RWPE1 (cell line): ENCODE results near the gene AFTPH.

Experiments
- CTCF ChIA-PET: fragments of 350-600 bp; sonication (Branson Sonifier 250); formaldehyde crosslinking; extraction: SDS; loops from one replicate; lab custom pipeline; 2021; lab: Yijun Ruan, JAX
- POLR2A ChIA-PET: fragments of 400-600 bp; formaldehyde crosslinking; extraction: SDS; loops from one replicate; lab custom pipeline; 2020; ENCODE audit warnings: antibody characterized with exemption; ENCODE audit not compliant: low non-redundant PET; lab: Yijun Ruan, JAX
- DNase-seq: peaks from one replicate; pipeline ENCODE4 v3.0.0; 2012; ENCODE audit warnings: low spot score
- H3K27ac ChIP-seq: fragments of 450-650 bp; 2 replicates; pipeline ENCODE4 v1.5.1; 2017
- CTCF ChIP-seq: fragments of 450-650 bp; conservative IDR thresholded peaks from 2 replicates; pipeline ENCODE4 v1.5.1; 2017; ENCODE audit warnings: low read depth, mild to moderate bottlenecking

The AFTPH gene

DNA sequence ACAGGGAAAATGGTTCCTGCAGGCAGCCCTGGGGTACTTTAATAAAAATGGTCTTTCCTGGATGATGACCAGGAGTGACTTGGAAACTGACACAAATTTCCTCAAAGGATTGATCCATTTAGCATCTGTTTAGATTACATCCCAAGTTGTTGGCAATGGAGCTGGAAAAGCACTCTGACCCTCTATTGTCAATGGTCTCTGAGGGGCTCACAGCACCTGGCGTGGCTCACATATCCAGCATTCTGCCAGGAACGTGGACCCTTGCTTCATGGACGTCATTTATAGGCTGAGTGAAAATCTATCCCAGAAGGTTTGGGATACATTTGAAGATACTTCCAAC is 85.8 kb downstream of the AFTPH start:
- no peak for TF ChIP-seq CTCF
- H3K27ac ChIP-seq, result no peak overlapping the region
- CTCF ChIA-PET, result interaction anchor here (0.7 kb wide), 1 partner anchor 40 kb away, joined by 3 read pairs; no protein-coding TSS in a partner anchor
- no peak for DNase-seq
- POLR2A ChIA-PET, result no interaction called here

DNA sequence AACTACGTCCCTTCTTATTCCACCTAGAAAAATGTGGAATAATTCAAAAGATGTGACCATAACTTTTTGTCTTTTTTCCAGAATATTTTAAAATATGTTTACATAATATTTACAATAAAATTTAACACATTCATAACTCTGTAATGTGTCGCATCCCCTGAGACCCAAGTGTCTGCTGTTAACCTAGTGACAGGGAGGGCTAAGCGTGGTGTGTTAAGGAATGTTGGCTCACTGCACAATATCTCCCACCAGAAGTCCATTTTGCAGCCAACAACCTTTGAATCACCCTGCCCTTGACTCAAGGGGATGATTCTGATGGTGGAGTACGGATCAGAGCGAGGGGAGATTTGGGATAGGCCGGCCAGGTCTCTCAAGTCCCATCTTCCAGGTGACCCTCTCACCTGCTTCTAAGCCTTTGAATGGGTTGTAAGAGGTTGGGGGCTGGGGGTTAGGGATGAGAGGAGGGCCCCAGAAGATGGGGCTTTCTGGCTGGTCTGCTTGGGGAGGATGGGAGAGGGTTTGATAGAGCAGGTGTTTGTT is 86.3 kb downstream of the AFTPH start:
- ChIA-PET POLR2A (no interaction called here), CTCF (interaction anchor here (0.7 kb wide), 1 partner anchor 40 kb away, joined by 3 read pairs; no protein-coding TSS in a partner anchor)
- no peak for DNase-seq
- no peak for TF ChIP-seq CTCF
- H3K27ac ChIP-seq, result no peak overlapping the region

GRCh38 chr2:64612575-64613195 is 88.6 kb downstream of the AFTPH start:
- H3K27ac ChIP-seq, result no peak overlapping the region
- ChIA-PET CTCF (no interaction called here), POLR2A (no interaction called here)
- DNase-seq, result no peak
- TF ChIP-seq CTCF, result no peak

GRCh38 chr2:64613276-64613675 is 89.1 kb downstream of the AFTPH start:
- no peak for DNase-seq
- CTCF ChIA-PET, result interaction anchor here (0.6 to 0.7 kb wide), 2 partner anchors 12 to 301 kb away, joined by 3 to 7 read pairs; no protein-coding TSS in a partner anchor
- POLR2A ChIA-PET, result no interaction called here
- H3K27ac ChIP-seq, result no peak overlapping the region
- TF ChIP-seq CTCF, result no peak

GRCh38 chr2:64615192-64615763 is 91.2 kb downstream of the AFTPH start:
- no peak for TF ChIP-seq CTCF
- POLR2A ChIA-PET, result interaction anchor here (0.5 to 0.6 kb wide), 2 partner anchors 27 to 38 kb away, joined by 3 to 5 read pairs; partner anchors contain the start of gene SERTAD2
- no peak for DNase-seq
- CTCF ChIA-PET, result interaction anchor here (0.6 to 1.6 kb wide), 3 partner anchors 31 to 147 kb away, joined by 3 to 7 read pairs (median 4); no protein-coding TSS in a partner anchor
- no peak overlapping the region for H3K27ac ChIP-seq

DNA sequence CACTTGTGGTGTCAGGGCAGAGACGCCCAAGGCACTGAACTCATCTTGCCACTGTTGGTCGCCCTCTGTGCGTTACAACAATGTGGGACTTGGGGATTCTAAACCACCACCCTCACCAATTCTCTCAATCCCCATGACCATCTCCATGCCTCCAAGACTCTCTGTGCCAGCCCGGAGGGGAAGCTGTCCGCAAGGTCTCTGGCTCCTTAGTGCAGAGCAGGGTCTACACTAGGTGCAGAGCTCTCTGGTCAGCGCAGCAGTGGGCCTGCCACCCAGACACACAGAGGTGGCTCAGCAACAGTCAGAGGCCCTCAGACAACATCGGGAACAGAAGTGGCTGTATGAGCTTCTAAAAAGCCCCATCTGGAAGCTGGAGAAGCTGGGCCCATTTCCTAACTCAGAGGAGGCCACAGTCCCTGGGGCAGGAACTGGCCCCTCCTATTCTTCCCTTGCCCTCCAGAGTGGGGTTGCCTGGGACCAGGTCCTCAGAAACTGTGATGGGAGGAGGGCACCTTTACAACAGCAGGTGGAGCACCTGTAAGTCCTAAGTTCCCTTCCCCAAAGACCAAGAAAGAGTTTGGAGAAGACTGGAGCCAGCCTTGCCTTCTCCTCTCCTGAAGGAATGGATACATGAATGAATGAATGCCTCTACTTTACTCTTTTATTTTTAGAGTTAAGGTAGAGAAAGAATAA is 91.9 kb downstream of the AFTPH start:
- ChIA-PET POLR2A (interaction anchor here (0.6 kb wide), 1 partner anchor 11 kb away, joined by 5 read pairs; no protein-coding TSS in a partner anchor), CTCF (interaction anchor here (0.6 kb wide), 1 partner anchor 584 kb away, joined by 5 read pairs; no protein-coding TSS in a partner anchor)
- DNase-seq, result no peak
- H3K27ac ChIP-seq, result no peak overlapping the region
- no peak for TF ChIP-seq CTCF
